ENCODE results near the gene MX1.

The MX1 gene

GRCh38 chr21:41478319-41479177 is 52.5 kb downstream of the MX1 start:
- TF ChIP-seq, protein P1, sequence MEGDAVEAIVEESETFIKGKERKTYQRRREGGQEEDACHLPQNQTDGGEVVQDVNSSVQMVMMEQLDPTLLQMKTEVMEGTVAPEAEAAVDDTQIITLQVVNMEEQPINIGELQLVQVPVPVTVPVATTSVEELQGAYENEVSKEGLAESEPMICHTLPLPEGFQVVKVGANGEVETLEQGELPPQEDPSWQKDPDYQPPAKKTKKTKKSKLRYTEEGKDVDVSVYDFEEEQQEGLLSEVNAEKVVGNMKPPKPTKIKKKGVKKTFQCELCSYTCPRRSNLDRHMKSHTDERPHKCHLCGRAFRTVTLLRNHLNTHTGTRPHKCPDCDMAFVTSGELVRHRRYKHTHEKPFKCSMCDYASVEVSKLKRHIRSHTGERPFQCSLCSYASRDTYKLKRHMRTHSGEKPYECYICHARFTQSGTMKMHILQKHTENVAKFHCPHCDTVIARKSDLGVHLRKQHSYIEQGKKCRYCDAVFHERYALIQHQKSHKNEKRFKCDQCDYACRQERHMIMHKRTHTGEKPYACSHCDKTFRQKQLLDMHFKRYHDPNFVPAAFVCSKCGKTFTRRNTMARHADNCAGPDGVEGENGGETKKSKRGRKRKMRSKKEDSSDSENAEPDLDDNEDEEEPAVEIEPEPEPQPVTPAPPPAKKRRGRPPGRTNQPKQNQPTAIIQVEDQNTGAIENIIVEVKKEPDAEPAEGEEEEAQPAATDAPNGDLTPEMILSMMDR (conservative IDR thresholded peaks at IDR 0.05; ENCODE audit: low read depth), result no peak
- no peak for DNase-seq (ENCODE audit: low spot score)
- POLR2A ChIA-PET (ENCODE audit: low non-redundant PET), result no interaction called here
- CTCF ChIA-PET, result no interaction called here
- no peak overlapping the region for H3K27ac ChIP-seq

GRCh38 chr21:41479686-41480085 is 53.6 kb downstream of the MX1 start:
- TF ChIP-seq, protein P1 (conservative IDR thresholded peaks at IDR 0.05; ENCODE audit: low read depth), result no peak
- H3K27ac ChIP-seq, result no peak overlapping the region
- POLR2A ChIA-PET (ENCODE audit: low non-redundant PET), result no interaction called here
- CTCF ChIA-PET, result no interaction called here
- DNase-seq (ENCODE audit: low spot score), result no peak

DNA sequence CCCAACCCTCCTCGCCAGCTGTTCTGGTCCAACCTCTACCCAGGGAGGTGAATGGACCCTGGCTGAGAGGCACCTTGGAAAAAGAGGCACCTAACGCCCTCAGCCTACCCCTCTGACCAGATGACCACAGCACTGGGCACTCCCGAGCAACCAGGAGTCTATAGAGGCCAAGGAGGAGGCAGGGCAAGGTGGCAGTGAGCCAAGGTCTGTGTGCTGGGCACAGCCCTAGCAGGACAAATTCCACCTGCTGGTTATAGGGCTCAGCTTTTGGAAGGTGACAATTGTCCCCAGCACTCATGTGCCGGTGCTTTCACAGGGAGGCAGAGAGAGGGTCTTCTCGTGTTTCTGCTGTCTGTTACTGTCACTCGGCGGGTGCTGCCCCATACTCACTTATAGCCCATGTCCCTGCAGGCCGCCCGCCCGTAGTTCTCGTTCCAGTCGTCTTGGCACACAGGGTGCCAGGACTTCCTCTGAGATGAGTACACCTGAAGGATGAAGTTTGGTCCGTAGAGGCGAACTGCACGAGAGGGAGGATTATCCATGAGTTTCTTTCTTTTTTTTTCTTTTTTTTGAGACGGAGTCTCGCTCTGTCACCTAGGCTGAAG is 54.1 kb downstream of the MX1 start:
- ChIA-PET CTCF (no interaction called here), POLR2A (ENCODE audit: low non-redundant PET) (no interaction called here)
- TF ChIP-seq, protein P1 (conservative IDR thresholded peaks at IDR 0.05; ENCODE audit: low read depth), result no peak
- H3K27ac ChIP-seq, result no peak overlapping the region
- DNase-seq (ENCODE audit: low spot score), result no peak

GRCh38 chr21:41481191-41481590 is 55.2 kb downstream of the MX1 start:
- ChIA-PET CTCF (no interaction called here), POLR2A (ENCODE audit: low non-redundant PET) (no interaction called here)
- TF ChIP-seq, protein P1 (conservative IDR thresholded peaks at IDR 0.05; ENCODE audit: low read depth), result no peak
- no peak overlapping the region for H3K27ac ChIP-seq
- no peak for DNase-seq (ENCODE audit: low spot score)

- no peak overlapping the region for H3K27ac ChIP-seq
- no peak for DNase-seq (ENCODE audit: low spot score)
- ChIA-PET CTCF (no interaction called here), POLR2A (ENCODE audit: low non-redundant PET) (no interaction called here)
- TF ChIP-seq, protein P1 (conservative IDR thresholded peaks at IDR 0.05; ENCODE audit: low read depth), result no peak
Observed at GRCh38 chr21:41482301-41482700, 56.3 kb downstream of the MX1 start.

- TF ChIP-seq, protein P1 (conservative IDR thresholded peaks at IDR 0.05; ENCODE audit: low read depth), result no peak
- no peak for DNase-seq (ENCODE audit: low spot score)
- ChIA-PET POLR2A (ENCODE audit: low non-redundant PET) (no interaction called here), CTCF (interaction anchor here (0.6 kb wide), 1 partner anchor 20 kb away, joined by 6 read pairs; no protein-coding TSS in a partner anchor)
- H3K27ac ChIP-seq, result no peak overlapping the region
Observed at GRCh38 chr21:41482980-41483379, 56.9 kb downstream of the MX1 start.

Data from RWPE1 (cell line).